ENCODE results near the gene TNS1. TPM values are rescaled to one million over a fixed set of nuclear protein-coding genes. Genes with fewer than 3 reads are reported as not detected.

Gene TNS1
- total RNA-seq, 1 experiment from 2014 or later: 3.4 TPM

GRCh38 chr2:217938036-217938435 is 64.8 kb downstream of the TNS1 start:
- H3K23ac ChIP-seq (ENCODE audit: insufficient read length, low read depth, low read length): no peak overlapping the region
- peaks cover 24% of the 10 kb centered on the region; the same call in 1 of the 2 replicates for H3K4me1 ChIP-seq (ENCODE audit: insufficient read depth, low read length)
- H4K5ac ChIP-seq (ENCODE audit: insufficient read length, low read depth, low read length): no peak overlapping the region
- H4K20me1 ChIP-seq (ENCODE audit: control insufficient read depth, insufficient read depth, insufficient read length): no peaks in the 10 kb centered on the region
- no peak overlapping the region for H2AFZ ChIP-seq (ENCODE audit: low read length)
- Mint-ChIP-seq H3K4me3 (no peak overlapping the region), H3K27me3 (ENCODE audit: low read depth) (peaks cover 1% of the 10 kb centered on the region; the same call in 1 of the 2 replicates), H3K9me3 (no peaks in the 10 kb centered on the region; a peak in 1 of 5 replicates), H3K36me3 (ENCODE audit: insufficient read depth in 1 of 3, low read depth in 3 of 3) (no peaks in the 10 kb centered on the region), H3K4me1 (peaks cover 44 to 48% of the 10 kb centered on the region in 2 experiments), H3K27ac (peak overlapping the region in 1 of 3 experiments; percentile 74; a peak in 1 of 7 replicates)
- no peak overlapping the region for H3K14ac ChIP-seq (ENCODE audit: insufficient read depth, low read length)
- no peak overlapping the region for H2BK12ac ChIP-seq (ENCODE audit: insufficient read length, low read depth, low read length)
- no peaks in the 10 kb centered on the region for H3K79me1 ChIP-seq (ENCODE audit: insufficient read depth, low read depth, low read length, poor library complexity, severe bottlenecking)
- H2BK5ac ChIP-seq (ENCODE audit: insufficient read length, low read length): no peak overlapping the region
- no peak overlapping the region for H4K91ac ChIP-seq (ENCODE audit: insufficient read length, low read depth, low read length)
- H2BK15ac ChIP-seq (ENCODE audit: low read depth, low read length): no peak overlapping the region
- no peaks in the 10 kb centered on the region for H3K9me3 ChIP-seq (ENCODE audit: control insufficient read depth, low read depth, low read length)
- WGBS (ENCODE audit: extremely low coverage, insufficient read length, low lambda C conversion rate): no CpG with 5 or more reads among the region's 6 CpGs
- no peak overlapping the region for H3K56ac ChIP-seq (ENCODE audit: insufficient read length, low read depth, low read length)
- H3K27me3 ChIP-seq (ENCODE audit: insufficient read depth, low read length): no peaks in the 10 kb centered on the region
- H3T11ph ChIP-seq (ENCODE audit: low read length): no peak overlapping the region
- no peak overlapping the region for H2BK20ac ChIP-seq (ENCODE audit: low read depth, low read length, poor library complexity, severe bottlenecking)
- no peaks in the 10 kb centered on the region for H3K79me2 ChIP-seq (ENCODE audit: insufficient read depth, low read length)
- H3K18ac ChIP-seq (ENCODE audit: insufficient read length, low read depth, low read length): no peak overlapping the region
- no peak for DNase-seq
- H3K4me2 ChIP-seq (ENCODE audit: insufficient read depth, insufficient read length, low read length): no peak overlapping the region
- H3K4ac ChIP-seq (ENCODE audit: low read depth, low read length): no peak overlapping the region
- no peak overlapping the region for H4K8ac ChIP-seq (replicated peaks; ENCODE audit: insufficient read length, low read depth, low read length)
- TF ChIP-seq CTCF (conservative IDR thresholded peaks at IDR 0.05): no peak
- H3K23me2 ChIP-seq (ENCODE audit: insufficient read length, low read depth, low read length, poor library complexity, severe bottlenecking): no peaks in the 10 kb centered on the region
- no peak overlapping the region for H2BK120ac ChIP-seq (ENCODE audit: low read depth, low read length, poor library complexity, severe bottlenecking)
- H3K9ac ChIP-seq (ENCODE audit: extremely low read depth, insufficient read length, low read length): no peak overlapping the region
- H3K27ac ChIP-seq (ENCODE audit: insufficient read length, low read depth, low read length): no peak overlapping the region
- H2AK5ac ChIP-seq (ENCODE audit: insufficient read length, low read length): no peak overlapping the region
